ENCODE measurements around the gene EXD1.

DNA sequence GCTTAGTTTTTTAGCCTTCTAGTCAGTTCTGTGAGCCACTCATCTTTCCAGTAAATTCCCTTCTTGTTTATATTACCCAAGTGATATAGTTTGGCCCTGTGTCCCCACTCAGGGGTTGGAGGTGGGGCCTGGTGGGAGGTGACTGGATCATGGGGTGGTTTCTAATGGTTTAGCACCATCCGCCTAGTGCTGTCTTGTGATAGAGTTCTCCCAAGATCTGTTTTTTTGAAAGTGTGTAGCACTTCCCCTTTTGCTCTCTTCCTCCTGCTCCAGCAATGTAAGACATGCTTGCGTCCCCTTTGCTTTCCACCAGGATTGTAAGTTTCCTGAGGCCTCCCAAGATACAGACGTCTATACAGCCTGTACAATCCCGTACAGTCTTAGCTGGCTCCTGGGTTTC, 60.8 kb downstream of the EXD1 start:
- TF ChIP-seq, protein P1, sequence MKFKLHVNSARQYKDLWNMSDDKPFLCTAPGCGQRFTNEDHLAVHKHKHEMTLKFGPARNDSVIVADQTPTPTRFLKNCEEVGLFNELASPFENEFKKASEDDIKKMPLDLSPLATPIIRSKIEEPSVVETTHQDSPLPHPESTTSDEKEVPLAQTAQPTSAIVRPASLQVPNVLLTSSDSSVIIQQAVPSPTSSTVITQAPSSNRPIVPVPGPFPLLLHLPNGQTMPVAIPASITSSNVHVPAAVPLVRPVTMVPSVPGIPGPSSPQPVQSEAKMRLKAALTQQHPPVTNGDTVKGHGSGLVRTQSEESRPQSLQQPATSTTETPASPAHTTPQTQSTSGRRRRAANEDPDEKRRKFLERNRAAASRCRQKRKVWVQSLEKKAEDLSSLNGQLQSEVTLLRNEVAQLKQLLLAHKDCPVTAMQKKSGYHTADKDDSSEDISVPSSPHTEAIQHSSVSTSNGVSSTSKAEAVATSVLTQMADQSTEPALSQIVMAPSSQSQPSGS (CRISPR knock-in tag; IDR thresholded peaks at IDR 0.05), result no peak
- TF ChIP-seq MBD4 (IDR thresholded peaks at IDR 0.05; ENCODE audit: borderline replicate concordance, low read length) (no peak), SUZ12 (IDR thresholded peaks at IDR 0.05; ENCODE audit: low read depth, low read length) (no peak), NFRKB (IDR thresholded peaks at IDR 0.05) (no peak), GABPA (IDR thresholded peaks at IDR 0.05; ENCODE audit: low read depth, low read length) (no peak), GABPA (CRISPR knock-in tag; IDR thresholded peaks at IDR 0.05; ENCODE audit: low read depth) (no peak), IKZF1 (IDR thresholded peaks at IDR 0.05) (no peak), MED13 (CRISPR knock-in tag; IDR thresholded peaks at IDR 0.05) (no peak), ZNF670 (CRISPR knock-in tag; IDR thresholded peaks at IDR 0.05; ENCODE audit: borderline replicate concordance) (no peak), SRY (CRISPR knock-in tag; IDR thresholded peaks at IDR 0.05) (no peak), ZNF260 (CRISPR knock-in tag; IDR thresholded peaks at IDR 0.05; ENCODE audit: borderline replicate concordance, low read depth) (no peak)

Data from HepG2 (cell line).